ENCODE results near the gene MRPL34. TPM values are rescaled to one million over a fixed set of nuclear protein-coding genes. Genes with fewer than 3 reads are reported as not detected.
A peak's percentile ranks its signal among the peaks of the same experiment; 100 is the strongest.

The MRPL34 gene
- total and polyA plus RNA-seq, 5 donors = 131 to 321 (median 176) TPM

DNA sequence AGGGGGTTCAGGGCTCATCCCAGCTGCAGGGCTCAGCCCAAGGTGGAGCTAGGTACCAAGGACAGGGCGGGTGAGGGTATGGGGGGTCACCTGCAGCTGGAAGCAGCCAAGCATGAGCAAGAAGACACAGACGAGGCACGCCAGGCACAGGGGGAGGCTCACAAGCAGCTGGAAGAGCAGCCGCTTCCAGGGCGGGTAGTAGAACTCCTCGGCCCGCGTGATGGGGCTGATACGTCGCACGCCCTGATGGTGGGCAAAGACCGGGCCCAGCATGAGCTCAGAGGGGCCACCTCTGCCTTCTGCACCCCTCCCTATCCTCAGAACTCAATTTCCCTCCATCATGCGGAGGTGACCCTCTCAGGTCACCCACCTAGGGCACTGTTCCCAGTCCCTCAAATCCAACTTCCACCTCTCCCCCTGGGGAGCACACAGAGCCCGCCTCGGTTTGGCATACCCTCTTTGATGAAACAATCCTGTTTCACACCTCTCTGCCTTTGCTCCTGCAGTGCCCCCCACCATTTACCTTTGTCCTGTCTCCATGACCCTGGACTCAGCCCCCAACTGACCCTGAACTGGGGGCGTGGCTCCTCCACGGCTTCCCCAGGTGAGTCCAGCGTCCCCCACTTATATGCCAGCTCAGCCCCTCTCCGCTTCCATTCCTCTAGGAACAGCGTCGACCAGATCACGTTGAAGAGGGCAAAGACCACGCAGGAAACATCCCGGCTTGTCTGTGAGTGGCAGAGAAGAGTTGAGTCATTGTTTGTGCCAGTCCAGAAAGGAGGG is 24.8 kb downstream of the MRPL34 start:
- 94% methylated on average over 24 of the region's 24 CpGs for WGBS
- intact Hi-C loops (cut with DNase I) = no loop called here
- DNase-seq = peak in 1 of 3 donors; percentile 8
- no peak overlapping the region for H3K27ac ChIP-seq (ENCODE audit: low read length)
- H3K27me3 ChIP-seq (ENCODE audit: control insufficient read depth, insufficient read depth) = no peaks in the 10 kb centered on the region
- H3K4me3 ChIP-seq (ENCODE audit: low read length) = no peak overlapping the region
- no peak for ATAC-seq
- H3K4me1 ChIP-seq (ENCODE audit: control insufficient read depth, insufficient read depth, low read length) = peaks cover 3% of the 10 kb centered on the region
- H3K9me3 ChIP-seq (ENCODE audit: control insufficient read depth, low read length) = no peaks in the 10 kb centered on the region

DNA sequence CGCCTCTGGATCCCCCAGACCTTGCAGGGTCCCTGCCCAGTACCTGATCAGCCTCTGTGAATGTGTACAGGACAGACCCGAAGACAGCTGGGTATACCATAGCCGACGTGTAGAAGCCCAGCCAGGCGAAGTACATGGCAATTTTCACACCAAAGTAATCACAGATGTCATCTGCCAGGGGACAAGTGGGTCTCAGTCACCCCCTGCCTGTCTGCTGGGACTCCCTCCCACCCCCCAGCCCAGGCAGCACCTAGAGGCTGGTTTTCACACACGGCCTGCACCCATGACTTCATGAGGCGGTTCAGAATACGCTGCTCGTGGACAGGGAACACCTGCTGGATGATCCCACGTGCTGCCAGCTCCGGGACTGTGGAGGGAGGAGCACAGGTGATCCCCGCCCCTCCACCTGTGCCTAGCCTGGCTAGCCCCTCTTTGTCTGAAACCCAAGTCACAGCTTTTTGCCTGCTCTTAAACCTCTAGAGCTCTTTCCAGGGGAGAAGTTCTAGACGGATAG is 25.4 kb downstream of the MRPL34 start:
- Histone ChIP-seq H3K4me3 (ENCODE audit: low read length) (no peak overlapping the region), H3K27me3 (ENCODE audit: control insufficient read depth, insufficient read depth) (no peaks in the 10 kb centered on the region), H3K9me3 (ENCODE audit: control insufficient read depth, low read length) (no peaks in the 10 kb centered on the region), H3K27ac (ENCODE audit: low read length) (no peak overlapping the region), H3K4me1 (ENCODE audit: control insufficient read depth, insufficient read depth, low read length) (peaks cover 3% of the 10 kb centered on the region)
- no peak for ATAC-seq
- WGBS = 91% methylated on average over 13 of the region's 13 CpGs
- intact Hi-C loops (cut with DNase I) = no loop called here
- peak in 1 of 3 donors; percentile 13 for DNase-seq

DNA sequence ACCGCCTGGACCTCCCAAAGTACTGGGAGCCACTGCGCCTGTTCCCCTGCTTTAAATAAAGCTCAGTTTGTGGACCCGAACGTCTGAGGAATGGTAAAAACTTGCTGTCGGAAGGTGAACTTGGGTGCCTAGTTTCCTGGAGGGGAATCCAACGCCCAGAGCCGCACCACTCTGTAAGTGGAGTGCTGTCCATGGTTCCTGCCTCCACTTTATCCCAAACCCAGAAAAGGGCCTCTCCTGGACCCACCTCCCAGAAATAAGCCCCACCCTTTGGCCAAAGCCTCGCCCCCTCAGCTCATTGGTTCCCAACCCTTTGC is 26.6 kb downstream of the MRPL34 start:
- no peak overlapping the region for H3K4me3 ChIP-seq (ENCODE audit: low read length)
- H3K27me3 ChIP-seq (ENCODE audit: control insufficient read depth, insufficient read depth) = no peaks in the 10 kb centered on the region
- WGBS = 92% methylated on average over 8 of the region's 8 CpGs
- intact Hi-C loops (cut with DNase I) = no loop called here
- ATAC-seq (no peak), DNase-seq (no peak)
- no peak overlapping the region for H3K27ac ChIP-seq (ENCODE audit: low read length)
- H3K9me3 ChIP-seq (ENCODE audit: control insufficient read depth, low read length) = no peaks in the 10 kb centered on the region
- H3K4me1 ChIP-seq (ENCODE audit: control insufficient read depth, insufficient read depth, low read length) = peaks cover 3% of the 10 kb centered on the region

DNA sequence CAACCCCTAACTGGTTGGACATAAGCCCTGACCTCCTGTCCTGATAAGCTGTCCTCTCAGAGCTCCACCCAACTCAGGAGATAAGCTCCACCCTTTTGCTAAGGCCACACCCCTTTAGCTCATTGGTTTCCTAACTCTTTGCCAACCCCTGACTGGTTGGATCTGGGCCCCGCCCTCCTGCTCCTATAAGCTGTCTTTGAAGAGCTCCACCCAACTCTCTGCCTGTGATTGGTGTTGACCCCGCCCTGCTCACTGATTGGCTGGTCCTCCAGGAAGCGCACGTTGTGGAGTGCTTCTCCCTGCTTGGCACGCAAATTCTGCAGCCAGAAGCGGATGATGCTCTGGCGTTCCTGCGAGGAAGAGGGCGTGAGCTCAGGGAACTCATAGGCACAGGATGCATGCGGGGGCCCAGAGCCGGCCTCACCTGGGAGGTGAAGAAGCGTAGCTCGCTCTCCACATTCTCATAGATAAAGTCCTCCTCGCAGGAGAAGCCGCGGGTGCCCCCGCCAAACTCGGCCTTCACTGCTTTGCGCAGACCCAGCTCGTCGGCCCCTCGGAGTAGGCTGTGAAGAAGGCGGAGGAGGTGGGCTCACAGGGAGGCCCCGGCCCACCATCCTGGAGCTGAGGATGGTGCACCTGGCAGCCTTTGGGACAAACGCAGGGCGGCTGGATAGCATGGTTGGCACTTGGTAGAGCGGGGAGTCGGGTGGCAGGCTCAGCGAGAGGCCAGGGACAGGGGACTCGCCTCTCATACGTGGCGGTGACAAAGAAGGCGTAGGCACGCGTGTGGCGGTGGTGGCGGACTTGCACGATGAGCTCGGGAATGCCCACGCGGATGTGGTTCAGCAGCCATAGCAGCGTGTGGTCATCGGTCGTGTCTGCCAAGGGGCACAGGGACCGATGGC is 27.3 kb downstream of the MRPL34 start:
- H3K9me3 ChIP-seq (ENCODE audit: control insufficient read depth, low read length) = no peaks in the 10 kb centered on the region
- H3K27me3 ChIP-seq (ENCODE audit: control insufficient read depth, insufficient read depth) = no peaks in the 10 kb centered on the region
- peaks cover 3% of the 10 kb centered on the region for H3K4me1 ChIP-seq (ENCODE audit: control insufficient read depth, insufficient read depth, low read length)
- ATAC-seq (no peak), DNase-seq (peak in 2 of 3 donors; percentile 32 to 73)
- intact Hi-C loops (cut with DNase I) = no loop called here
- no peak overlapping the region for H3K27ac ChIP-seq (ENCODE audit: low read length)
- H3K4me3 ChIP-seq (ENCODE audit: low read length) = no peak overlapping the region
- 96% methylated on average over 45 of the region's 45 CpGs for WGBS

DNA sequence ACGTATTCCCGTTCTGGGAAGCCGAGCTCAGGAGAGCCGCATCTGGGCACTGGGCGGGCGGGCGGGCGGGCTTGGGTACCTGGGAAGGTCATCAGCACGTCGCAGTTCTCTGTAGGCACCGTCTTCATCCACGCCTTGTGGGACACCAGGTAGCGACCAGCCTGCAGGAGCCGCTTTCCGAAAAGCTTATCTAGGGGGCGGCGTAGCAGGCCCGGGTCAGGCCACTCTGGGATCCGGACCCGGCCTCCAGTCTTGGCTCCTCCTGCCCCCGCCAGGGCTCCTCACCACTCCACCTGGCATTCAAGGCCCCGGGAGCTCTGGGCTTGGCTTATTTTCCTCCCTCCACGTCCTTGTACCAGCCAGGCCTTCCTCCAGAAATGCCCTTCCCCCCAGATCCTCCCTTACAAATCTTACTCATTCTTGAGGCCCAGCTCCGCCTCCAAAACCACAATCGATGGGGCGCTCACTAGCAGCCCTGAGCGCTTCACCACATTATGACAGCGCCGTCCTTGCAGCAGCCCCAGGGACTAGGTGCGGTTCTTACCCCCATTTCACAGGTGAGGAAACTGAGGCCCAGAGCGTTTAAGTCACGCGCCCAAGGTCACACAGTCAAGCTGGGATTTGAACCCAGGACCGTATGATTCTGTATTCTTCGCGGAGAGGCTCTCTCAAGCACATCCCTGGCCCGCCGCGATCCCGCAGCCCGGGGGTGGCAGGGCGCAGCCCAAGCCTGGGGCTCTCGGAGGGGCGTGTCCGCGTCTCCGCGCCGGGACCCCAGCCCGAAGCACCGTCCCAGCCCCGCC is 28.1 kb downstream of the MRPL34 start:
- 43% methylated on average over 52 of the region's 52 CpGs for WGBS
- ATAC-seq (no peak), DNase-seq (peak in 2 of 3 donors; percentile 27 to 68)
- Histone ChIP-seq H3K9me3 (ENCODE audit: control insufficient read depth, low read length) (no peaks in the 10 kb centered on the region), H3K4me1 (ENCODE audit: control insufficient read depth, insufficient read depth, low read length) (peaks cover 3% of the 10 kb centered on the region), H3K4me3 (ENCODE audit: low read length) (peak overlapping the region; percentile 63), H3K27me3 (ENCODE audit: control insufficient read depth, insufficient read depth) (no peaks in the 10 kb centered on the region), H3K27ac (ENCODE audit: low read length) (no peak overlapping the region)
- intact Hi-C loops (cut with DNase I) = no loop called here

DNA sequence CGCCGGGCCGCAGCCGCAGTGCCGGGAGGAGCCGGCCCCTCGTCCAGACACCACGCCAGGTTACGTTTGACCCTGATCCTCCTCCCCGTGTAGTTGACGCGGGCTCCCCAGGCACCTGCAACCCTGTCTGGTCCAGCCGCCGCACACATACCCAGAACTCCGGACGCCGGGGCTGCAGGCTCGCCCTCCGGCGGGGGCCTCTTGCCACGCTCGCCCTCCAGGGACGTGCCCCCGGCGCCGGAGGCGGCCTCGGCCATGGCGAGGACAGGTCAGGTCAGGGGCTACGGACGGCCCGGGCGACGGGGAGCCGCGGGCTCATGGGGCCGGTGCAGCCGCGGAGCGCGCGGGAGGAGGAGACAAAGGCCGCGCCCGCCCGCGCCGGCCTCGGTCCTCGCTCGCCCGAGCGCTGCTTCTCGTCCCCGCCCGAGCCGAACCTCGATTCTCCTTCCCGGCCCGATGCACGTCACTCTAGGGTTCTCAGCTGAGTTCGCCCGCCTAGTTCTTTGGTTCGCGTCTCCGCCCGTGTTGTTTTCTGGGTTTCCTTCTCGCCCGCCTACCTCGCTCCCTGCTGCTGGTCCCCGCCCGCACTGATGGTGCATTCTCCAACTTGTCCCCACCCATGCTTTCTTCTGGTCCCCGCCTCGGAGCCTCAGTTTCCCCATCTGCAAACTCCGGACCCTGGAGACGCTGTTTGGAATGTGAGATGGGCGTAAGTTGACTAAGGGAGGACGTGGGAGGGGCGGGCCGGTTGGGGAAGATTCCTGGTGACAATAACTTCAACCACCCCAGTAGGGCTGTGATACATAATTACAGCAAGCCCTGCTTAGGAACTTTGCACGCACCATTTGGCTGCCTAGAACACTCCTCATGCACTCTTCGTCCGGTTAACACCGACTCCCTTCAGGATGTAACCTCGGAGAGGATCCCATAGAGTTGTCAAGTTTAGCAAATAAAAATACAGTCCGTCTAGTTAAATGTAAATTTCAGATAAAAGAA is 29.0 kb downstream of the MRPL34 start, which contains the start of gene ANO8:
ANO8 (minus strand) TSS at position 442 of the 996 bp plus-strand sequence; CDS start at position 257, 185 bp downstream.
- Histone ChIP-seq H3K4me1 (ENCODE audit: control insufficient read depth, insufficient read depth, low read length) (peaks cover 3% of the 10 kb centered on the region), H3K27ac (ENCODE audit: low read length) (no peak within 1 kb of the TSS), H3K4me3 (ENCODE audit: low read length) (peak within 1 kb of the TSS; percentile 63), H3K9me3 (ENCODE audit: control insufficient read depth, low read length) (no peaks in the 10 kb centered on the region), H3K27me3 (ENCODE audit: control insufficient read depth, insufficient read depth) (no peaks in the 10 kb centered on the region)
- ATAC-seq = peak; percentile 77 to 83
- intact Hi-C loops (cut with DNase I) = no loop called here
- 2% methylated on average over 86 of the region's 86 CpGs for WGBS
- DNase-seq = peak; percentile 97 to 98 (median 98)

DNA sequence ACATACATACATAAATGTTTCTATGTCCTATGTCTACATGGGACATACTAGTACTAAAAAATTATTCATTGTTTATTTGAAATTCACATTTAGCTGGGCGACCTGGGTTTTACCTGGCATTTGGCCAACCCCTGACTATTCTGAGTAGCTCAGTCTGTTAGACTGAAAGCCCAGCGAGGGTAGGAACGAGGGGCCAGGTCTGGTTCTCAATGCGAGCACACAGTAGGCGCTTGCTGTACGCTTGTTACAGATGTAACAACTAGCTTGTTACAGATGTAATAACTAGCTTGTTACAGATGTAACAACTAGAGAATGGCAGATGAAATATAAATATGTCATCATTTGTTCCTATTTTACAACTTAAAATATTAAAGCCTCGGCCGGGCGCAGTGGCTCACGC is 29.9 kb downstream of the MRPL34 start:
- no peaks in the 10 kb centered on the region for H3K27me3 ChIP-seq (ENCODE audit: control insufficient read depth, insufficient read depth)
- H3K27ac ChIP-seq (ENCODE audit: low read length) = no peak overlapping the region
- DNase-seq (peak in 1 of 3 donors; percentile 10), ATAC-seq (no peak)
- 71% methylated on average over 10 of the region's 10 CpGs for WGBS
- H3K9me3 ChIP-seq (ENCODE audit: control insufficient read depth, low read length) = no peaks in the 10 kb centered on the region
- peaks cover 3% of the 10 kb centered on the region for H3K4me1 ChIP-seq (ENCODE audit: control insufficient read depth, insufficient read depth, low read length)
- intact Hi-C loops (cut with DNase I) = no loop called here
- H3K4me3 ChIP-seq (ENCODE audit: low read length) = no peak overlapping the region

DNA sequence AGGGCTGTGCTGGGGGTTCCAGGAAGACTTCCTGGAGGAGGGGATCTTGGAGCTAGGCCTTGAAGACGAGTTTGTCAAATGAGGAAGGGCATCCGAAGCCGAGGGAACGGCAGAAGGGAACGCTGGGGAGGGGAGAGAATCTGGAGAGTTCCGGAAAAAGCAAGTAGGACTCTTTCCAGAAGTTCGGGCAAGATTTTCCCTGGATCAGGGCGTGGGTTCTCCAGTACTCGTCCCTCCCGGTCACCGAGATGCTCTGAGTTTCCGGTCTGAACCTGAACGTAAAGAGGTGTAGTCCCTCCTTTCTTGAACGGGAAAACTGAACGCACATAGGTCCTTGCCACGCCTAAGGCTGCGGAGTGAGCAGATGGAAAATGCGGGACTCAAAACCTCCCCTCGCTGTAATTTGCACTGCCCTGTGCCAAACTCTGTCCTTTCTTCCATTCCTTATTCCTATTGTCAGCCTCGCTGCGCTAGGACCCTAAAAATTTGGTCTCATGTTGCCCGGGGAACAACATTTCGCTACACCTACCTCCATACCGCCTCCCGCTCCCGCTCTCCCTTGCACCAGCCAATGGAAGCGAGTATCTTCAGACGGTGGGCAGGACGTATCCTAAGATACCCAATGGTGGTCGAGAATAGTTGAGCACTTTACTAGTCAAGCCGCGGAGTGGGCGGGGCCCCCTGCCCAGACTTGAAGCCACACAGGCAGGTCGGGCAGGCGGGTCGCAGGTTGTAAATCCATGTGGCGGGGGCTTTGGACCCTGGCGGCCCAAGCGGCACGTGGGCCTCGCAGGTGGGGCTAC is 31.4 kb downstream of the MRPL34 start, which contains the start of gene GTPBP3:
GTPBP3 (plus strand) TSS at position 682 of the 803 bp plus-strand sequence; CDS start at position 741, 59 bp downstream.
- under 1% methylated on average over 41 of the region's 41 CpGs for WGBS
- intact Hi-C loops (cut with DNase I) = no loop called here
- peak within 1 kb of the TSS; percentile 99 for H3K27ac ChIP-seq (ENCODE audit: low read length)
- no peaks in the 10 kb centered on the region for H3K27me3 ChIP-seq (ENCODE audit: control insufficient read depth, insufficient read depth)
- DNase-seq (peak; percentile 98 to 99 (median 98)), ATAC-seq (peak; percentile 94)
- peaks cover 3% of the 10 kb centered on the region for H3K4me1 ChIP-seq (ENCODE audit: control insufficient read depth, insufficient read depth, low read length)
- H3K4me3 ChIP-seq (ENCODE audit: low read length) = peak within 1 kb of the TSS; percentile 92
- H3K9me3 ChIP-seq (ENCODE audit: control insufficient read depth, low read length) = no peaks in the 10 kb centered on the region

Data from right cardiac atrium (tissue), 5 donors.